ENCODE results near the gene LAMC2.

- TF ChIP-seq CTCF (IDR thresholded peaks at IDR 0.05): no peak
- TF ChIP-seq POLR2A (IDR thresholded peaks at IDR 0.05; ENCODE audit: low read depth): no peak
Measured at GRCh38 chr1:183228347-183229220, 42.5 kb downstream of the LAMC2 start.

Measured in esophagus muscularis mucosa (tissue), 3 donors.